PC-3 (cell line): ENCODE results near the gene ANKRD52. TPM values are rescaled to one million over a fixed set of nuclear protein-coding genes. Genes with fewer than 3 reads are reported as not detected.

Source experiments
- ATAC-seq: fragments of 200-7000 bp; cut with Tn5 transposase; 2 replicates; pipeline ENCODE4 v1.9.1; 2020; ENCODE audit warnings: mild to moderate bottlenecking, moderate library complexity
- BruUV-seq: library from RNA; stranded (reverse); fragments of 400-500 nt; replicated peaks from 2 replicates; lab custom pipeline; 2021; lab: Mats Ljungman, UMichigan
- CTCF ChIA-PET: fragments of 300-600 bp; sonication (Branson Sonifier 250); formaldehyde crosslinking; loops from one replicate; lab custom pipeline; 2022; ENCODE audit warnings: antibody characterized with exemption; lab: Charles Lee
- POLR2A ChIA-PET: fragments of 300-600 bp; sonication (Branson Sonifier 250); formaldehyde crosslinking; loops from one replicate; lab custom pipeline; 2022; ENCODE audit warnings: antibody characterized with exemption; ENCODE audit not compliant: unreplicated experiment; lab: Charles Lee
- DNase-seq: peaks from one replicate; pipeline ENCODE4 v3.0.0-alpha.2; 2015
- H2AFZ ChIP-seq: fragments of 300-600 bp; sonication (generic); 2 replicates; pipeline ENCODE4 v1.6.0; 2016; ENCODE audit warnings: antibody characterized with exemption, low read length
- H3F3A ChIP-seq: fragments of 300-600 bp; sonication (generic); one replicate; pipeline ENCODE4 v1.6.0; 2017; ENCODE audit warnings: antibody characterized with exemption, low read length, control low read depth, mild to moderate bottlenecking; ENCODE audit not compliant: unreplicated experiment
- H3K27ac ChIP-seq: fragments of 300-600 bp; sonication (generic); 2 replicates; pipeline ENCODE4 v1.5.1; 2016; ENCODE audit warnings: mild to moderate bottlenecking, low read length
- H3K27me3 ChIP-seq: fragments of 300-600 bp; sonication (generic); 2 replicates; pipeline ENCODE4 v1.6.1; 2016; ENCODE audit warnings: low read length, mixed read lengths
- H3K36me3 ChIP-seq: fragments of 300-600 bp; sonication (generic); 2 replicates; pipeline ENCODE4 v1.6.1; 2016; ENCODE audit warnings: low read depth, mixed run types, low read length, mixed read lengths
- H3K4me1 ChIP-seq: fragments of 300-600 bp; sonication (generic); 2 replicates; pipeline ENCODE4 v1.5.1; 2016; ENCODE audit warnings: low read length; ENCODE audit not compliant: insufficient read depth
- H3K4me2 ChIP-seq: fragments of 300-600 bp; sonication (generic); 2 replicates; pipeline ENCODE4 v1.6.0; 2016; ENCODE audit warnings: low read length
- H3K4me3 ChIP-seq: fragments of 300-600 bp; sonication (generic); 2 replicates; pipeline ENCODE4 v1.5.1; 2016; ENCODE audit warnings: mild to moderate bottlenecking, low read length, mixed read lengths
- H3K79me2 ChIP-seq: fragments of 300-600 bp; sonication (generic); 2 replicates; pipeline ENCODE4 v1.6.1; 2017; ENCODE audit warnings: low read length, mixed read lengths
- H3K9ac ChIP-seq: fragments of 300-600 bp; sonication (generic); 2 replicates; pipeline ENCODE4 v1.6.0; 2016; ENCODE audit warnings: mild to moderate bottlenecking, low read length
- H3K9me2 ChIP-seq: fragments of 300-600 bp; sonication (generic); replicated peaks from 2 replicates; pipeline ENCODE4 v1.6.1; 2016; ENCODE audit warnings: mixed run types, low read length, mixed read lengths
- H3K9me3 ChIP-seq: fragments of 300-600 bp; sonication (generic); 2 replicates; pipeline ENCODE4 v1.6.1; 2016; ENCODE audit warnings: low read length, mixed read lengths
- H4K20me1 ChIP-seq: fragments of 300-600 bp; sonication (generic); 2 replicates; pipeline ENCODE4 v1.6.1; 2016; ENCODE audit warnings: low read length, mixed read lengths
- CTCF ChIP-seq: fragments of 300-600 bp; sonication (generic); conservative IDR thresholded peaks from 2 replicates; pipeline ENCODE4 v1.5.1; 2017; ENCODE audit warnings: antibody characterized with exemption, low read depth, mild to moderate bottlenecking, low read length
- EZH2 ChIP-seq: fragments of 300-600 bp; sonication (generic); IDR thresholded peaks from one replicate; pipeline ENCODE4 v1.6.1; 2017; ENCODE audit warnings: antibody characterized with exemption, mild to moderate bottlenecking, low read length; ENCODE audit not compliant: unreplicated experiment
- EZH2phosphoT487 ChIP-seq: fragments of 300-600 bp; sonication (generic); IDR thresholded peaks from 2 replicates; pipeline ENCODE4 v1.6.1; 2018; ENCODE audit warnings: mild to moderate bottlenecking, antibody characterized with exemption, low read length, borderline replicate concordance
- intact Hi-C: fragments of 100-400 bp; cut with micrococcal nuclease; formaldehyde crosslinking; loops from 2 replicates; pipeline ENCODE4 v1.9.0; 2023
- total RNA-seq: library from RNA; depleted of rRNA; stranded (reverse); fragments of >200 nt; gene quantifications from 2 replicates; pipeline ENCODE4 v1.2.3, GENCODE V29; 2014

The ANKRD52 gene
- total RNA-seq, 1 experiment from 2014 or later: 19.1 TPM

- no TSS peak for BruUV-seq
- H3K27ac ChIP-seq: no peak overlapping the region
- H3K36me3 ChIP-seq: peaks cover 29% of the 10 kb centered on the region
- H3K9ac ChIP-seq: no peak overlapping the region
- no peaks in the 10 kb centered on the region for H3K9me3 ChIP-seq
- peak; percentile 75 for ATAC-seq
- H3K79me2 ChIP-seq: no peaks in the 10 kb centered on the region
- H2AFZ ChIP-seq: no peak overlapping the region
- no peaks in the 10 kb centered on the region for H3K9me2 ChIP-seq
- H3K4me1 ChIP-seq: no peaks in the 10 kb centered on the region
- H3F3A ChIP-seq: no peaks in the 10 kb centered on the region
- no peak for TF ChIP-seq EZH2phosphoT487
- peak; percentile 76 for TF ChIP-seq CTCF
- ChIA-PET POLR2A (no interaction called here), CTCF (interaction anchor here (0.6 to 1.2 kb wide), 6 partner anchors 10 to 79 kb away, joined by 3 to 6 read pairs (median 3); partner anchors contain the start of gene RNF41)
- H3K4me3 ChIP-seq: no peak overlapping the region
- no peaks in the 10 kb centered on the region for H3K27me3 ChIP-seq
- H4K20me1 ChIP-seq: no peaks in the 10 kb centered on the region
- peak; percentile 64 for DNase-seq
- intact Hi-C loops: loop anchor here (1.0 kb wide), 1 partner anchor 18 kb away; the partner anchor contains the start of gene NABP2
- no peak overlapping the region for H3K4me2 ChIP-seq
Measured at GRCh38 chr12:56206452-56207166, 51.6 kb downstream of the ANKRD52 start.

- no peaks in the 10 kb centered on the region for H3K9me2 ChIP-seq
- no peaks in the 10 kb centered on the region for H3K27me3 ChIP-seq
- POLR2A ChIA-PET: no interaction called here
- no peak overlapping the region for H3K4me2 ChIP-seq
- intact Hi-C loops: no loop called here
- CTCF ChIA-PET: interaction anchor here (1.1 to 1.2 kb wide), 2 partner anchors 8 to 16 kb away, joined by 4 to 6 read pairs; partner anchors contain the start of gene RNF41
- peaks cover 27% of the 10 kb centered on the region for H3K36me3 ChIP-seq
- no peak overlapping the region for H3K9ac ChIP-seq
- TF ChIP-seq CTCF (0 out of 2 replicates have a peak, but pooled peaks have one; percentile 19), EZH2phosphoT487 (no peak)
- no peaks in the 10 kb centered on the region for H3K79me2 ChIP-seq
- no TSS peak for BruUV-seq
- no peak overlapping the region for H3K4me3 ChIP-seq
- DNase-seq: no peak
- peak; percentile 34; the same call in 1 of the 2 replicates for ATAC-seq
- H3K4me1 ChIP-seq: no peaks in the 10 kb centered on the region
- H3K9me3 ChIP-seq: no peaks in the 10 kb centered on the region
- H3F3A ChIP-seq: no peaks in the 10 kb centered on the region
- no peak overlapping the region for H3K27ac ChIP-seq
- no peak overlapping the region for H2AFZ ChIP-seq
- no peaks in the 10 kb centered on the region for H4K20me1 ChIP-seq
Measured at GRCh38 chr12:56205445-56205844, 52.7 kb downstream of the ANKRD52 start.

- Histone ChIP-seq H3K9me3 (no peaks in the 10 kb centered on the region), H3K4me2 (no peak overlapping the region), H3K4me3 (no peak overlapping the region), H3K9me2 (no peaks in the 10 kb centered on the region), H3F3A (no peaks in the 10 kb centered on the region), H2AFZ (no peak overlapping the region), H3K9ac (no peak overlapping the region), H4K20me1 (no peaks in the 10 kb centered on the region), H3K27me3 (no peaks in the 10 kb centered on the region), H3K79me2 (no peaks in the 10 kb centered on the region), H3K4me1 (no peaks in the 10 kb centered on the region), H3K36me3 (peaks cover 19% of the 10 kb centered on the region), H3K27ac (no peak overlapping the region)
- DNase-seq: no peak
- no peak for TF ChIP-seq EZH2
- no peak for TF ChIP-seq CTCF
- no peak for TF ChIP-seq EZH2phosphoT487
- POLR2A ChIA-PET: no interaction called here
- ATAC-seq: no peak
- intact Hi-C loops: no loop called here
- no TSS peak for BruUV-seq
- CTCF ChIA-PET: interaction anchor here (0.5 kb wide), 1 partner anchor 291 kb away, joined by 4 read pairs; no protein-coding TSS in a partner anchor
Measured at GRCh38 chr12:56204275-56204674, 53.9 kb downstream of the ANKRD52 start.
